Measurements from ENCODE around the gene PPARA. TPM values are rescaled to one million over a fixed set of nuclear protein-coding genes. Genes with fewer than 3 reads are reported as not detected.

PPARA gene
- polyA plus RNA-seq, 3 donors, result 3.7 to 6.3 (median 4.9) TPM

- peaks cover 10 to 19% of the 10 kb centered on the region in 2 donors for H3K4me1 ChIP-seq (ENCODE audit: control insufficient read depth in 1 of 2, insufficient read depth in 2 of 2, low read length in 2 of 2)
- peaks cover 32 to 53% of the 10 kb centered on the region in 2 donors for H3K36me3 ChIP-seq (replicated peaks in 1 of 2; ENCODE audit: control insufficient read depth in 1 of 2, insufficient read depth in 2 of 2, low read length in 2 of 2)
- Mint-ChIP-seq H3K4me3 (no peak overlapping the region), H3K36me3 (peaks cover 53 to 65% of the 10 kb centered on the region in 2 donors), H3K9me3 (peaks cover 0 to 7% (median 0%) of the 10 kb centered on the region in 7 donors), H3K27ac (no peak overlapping the region), H3K27me3 (ENCODE audit: low read depth in 3 of 3) (no peaks in the 10 kb centered on the region), H3K4me1 (peaks cover 15% of the 10 kb centered on the region)
- H3K4me2 ChIP-seq (replicated peaks; ENCODE audit: extremely low read depth, low read length, poor library complexity, severe bottlenecking), result no peak overlapping the region
- H3K27me3 ChIP-seq (ENCODE audit: control insufficient read depth in 2 of 2, insufficient read depth in 2 of 2, low read length in 2 of 2), result no peaks in the 10 kb centered on the region
- WGBS (ENCODE audit: insufficient coverage), result 98% methylated on average over 4 of the region's 8 CpGs
- H4K20me1 ChIP-seq (ENCODE audit: insufficient read depth, low read length), result no peaks in the 10 kb centered on the region
- H3K27ac ChIP-seq (ENCODE audit: low read depth in 1 of 2, low read length in 2 of 2), result no peak overlapping the region
- peaks cover 12% of the 10 kb centered on the region for H3K79me2 ChIP-seq (ENCODE audit: insufficient read depth, low read length)
- no peak overlapping the region for H3K9ac ChIP-seq (ENCODE audit: insufficient read depth, low read length, poor library complexity, severe bottlenecking)
- DNase-seq, result no peak
- H3K9me3 ChIP-seq (replicated peaks in 1 of 2; ENCODE audit: control insufficient read depth in 1 of 2, insufficient read depth in 1 of 2, low read length in 2 of 2), result no peaks in the 10 kb centered on the region
- no peak overlapping the region for H3K4me3 ChIP-seq (replicated peaks in 1 of 3; ENCODE audit: low read depth in 2 of 3, low read length in 3 of 3)
- intact Hi-C loops (cut with micrococcal nuclease), result no loop called here
- no peak for TF ChIP-seq CTCF (IDR thresholded peaks at IDR 0.05)
- no peak overlapping the region for H2AFZ ChIP-seq (ENCODE audit: insufficient read depth, low read depth, low read length, poor library complexity, severe bottlenecking)
These were observed 121.9 kb downstream of the PPARA start for GRCh38 chr22:46272196-46272595.

DNA sequence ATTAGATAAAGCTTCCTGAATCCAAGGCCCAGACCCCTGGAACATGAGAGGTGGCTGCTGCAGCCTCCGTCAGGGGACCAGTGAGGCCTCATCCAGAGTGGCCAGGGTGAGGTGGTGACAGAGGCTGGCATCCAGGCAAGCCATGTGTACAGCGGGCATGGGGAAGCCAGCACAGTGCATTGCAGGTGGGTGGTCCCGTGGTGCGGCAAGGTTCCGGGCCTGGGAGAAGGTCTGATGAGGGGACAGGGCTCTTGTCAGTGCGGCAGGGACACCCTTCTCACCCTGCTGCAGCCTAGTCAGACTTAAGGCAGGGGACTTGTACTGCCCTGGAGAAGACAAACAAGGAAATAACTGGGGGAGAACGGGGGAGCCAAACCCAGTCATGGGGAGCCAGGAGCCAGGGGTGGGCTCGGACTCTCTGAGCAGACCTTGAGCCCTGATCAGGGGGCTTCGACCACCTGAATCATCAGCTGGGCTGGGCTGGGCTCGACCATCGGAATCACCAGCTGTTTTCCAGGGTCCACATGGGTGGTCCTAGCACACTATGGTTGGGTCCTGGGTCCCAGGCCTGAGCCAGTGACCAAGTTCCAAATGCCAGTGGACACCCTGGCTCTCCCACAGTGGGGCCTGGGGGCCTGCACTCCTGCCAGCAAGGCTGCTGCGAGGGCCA, 122.6 kb downstream of the PPARA start:
- Histone ChIP-seq H3K36me3 (replicated peaks in 1 of 2; ENCODE audit: control insufficient read depth in 1 of 2, insufficient read depth in 2 of 2, low read length in 2 of 2) (peaks cover 37 to 60% of the 10 kb centered on the region in 2 donors), H3K79me2 (ENCODE audit: insufficient read depth, low read length) (peaks cover 12% of the 10 kb centered on the region), H3K27ac (ENCODE audit: low read depth in 1 of 2, low read length in 2 of 2) (no peak overlapping the region), H2AFZ (ENCODE audit: insufficient read depth, low read depth, low read length, poor library complexity, severe bottlenecking) (no peak overlapping the region), H3K4me2 (replicated peaks; ENCODE audit: extremely low read depth, low read length, poor library complexity, severe bottlenecking) (no peak overlapping the region), H3K27me3 (ENCODE audit: control insufficient read depth in 2 of 2, insufficient read depth in 2 of 2, low read length in 2 of 2) (no peaks in the 10 kb centered on the region), H3K9me3 (replicated peaks in 1 of 2; ENCODE audit: control insufficient read depth in 1 of 2, insufficient read depth in 1 of 2, low read length in 2 of 2) (no peaks in the 10 kb centered on the region), H3K9ac (ENCODE audit: insufficient read depth, low read length, poor library complexity, severe bottlenecking) (no peak overlapping the region), H4K20me1 (ENCODE audit: insufficient read depth, low read length) (no peaks in the 10 kb centered on the region), H3K4me3 (replicated peaks in 1 of 3; ENCODE audit: low read depth in 2 of 3, low read length in 3 of 3) (no peak overlapping the region), H3K4me1 (ENCODE audit: control insufficient read depth in 1 of 2, insufficient read depth in 2 of 2, low read length in 2 of 2) (peaks cover 6 to 13% of the 10 kb centered on the region in 2 donors)
- peaks cover 11% of the 10 kb centered on the region for H3K4me1 Mint-ChIP-seq
- no peak for TF ChIP-seq CTCF (IDR thresholded peaks at IDR 0.05)
- intact Hi-C loops (cut with micrococcal nuclease), result no loop called here
- peaks cover 0 to 7% (median 0%) of the 10 kb centered on the region in 7 donors for H3K9me3 Mint-ChIP-seq
- peaks cover 59 to 72% of the 10 kb centered on the region in 2 donors for H3K36me3 Mint-ChIP-seq
- 98% methylated on average over 9 of the region's 12 CpGs for WGBS (ENCODE audit: insufficient coverage)
- peak overlapping the region in 1 of 7 donors; percentile 28 for H3K27ac Mint-ChIP-seq
- H3K4me3 Mint-ChIP-seq, result no peak overlapping the region
- H3K27me3 Mint-ChIP-seq (ENCODE audit: low read depth in 3 of 3), result no peaks in the 10 kb centered on the region
- DNase-seq, result no peak
